OCI-LY3 (cell line): ENCODE measurements around the gene FAM228A.

ENCODE experiments used
- H2AFZ ChIP-seq: fragments of 200-600, 300-600 bp; shearing (Covaris generic); 2 replicates; pipeline ENCODE4 v1.6.0; 2014; ENCODE audit warnings: antibody characterized with exemption, low read depth, low read length
- H3K27ac ChIP-seq: fragments of 200-600, 300-600 bp; sonication (generic); 2 replicates; pipeline ENCODE4 v1.5.1; 2014; ENCODE audit warnings: mild to moderate bottlenecking, low read length, moderate library complexity, mixed read lengths
- H3K27me3 ChIP-seq: fragments of 200-600, 300-600 bp; sonication (generic); 2 replicates; pipeline ENCODE4 v1.6.1; 2014; ENCODE audit warnings: low read depth, low read length, mixed read lengths
- H3K36me3 ChIP-seq: fragments of 200-600, 300-600 bp; sonication (generic); replicated peaks from 2 replicates; pipeline ENCODE3; 2014; ENCODE audit warnings: low read depth, low read length, mixed read lengths
- H3K4me1 ChIP-seq: fragments of 300-600, 200-600 bp; sonication (generic); 2 replicates; pipeline ENCODE4 v1.6.1; 2014; ENCODE audit warnings: low read length, mixed read lengths
- H3K4me2 ChIP-seq: fragments of 200-600, 300-600 bp; sonication (generic); 2 replicates; pipeline ENCODE4 v1.6.1; 2014; ENCODE audit warnings: low read length, mixed read lengths
- H3K4me3 ChIP-seq: fragments of 300-600, 200-600 bp; sonication (generic); 2 replicates; pipeline ENCODE4 v1.5.1; 2014; ENCODE audit warnings: antibody characterized with exemption, mild to moderate bottlenecking, low read length, moderate library complexity
- H3K79me2 ChIP-seq: fragments of 300-600, 200-600 bp; shearing (Covaris generic); 2 replicates; pipeline ENCODE4 v1.6.1; 2014; ENCODE audit warnings: mild to moderate bottlenecking, low read length, mixed read lengths
- H3K9ac ChIP-seq: fragments of 300-600, 200-600 bp; shearing (Covaris generic); 2 replicates; pipeline ENCODE4 v1.6.0; 2014; ENCODE audit warnings: mild to moderate bottlenecking, low read length, moderate library complexity
- H3K9me3 ChIP-seq: fragments of 200-600, 300-600 bp; shearing (Covaris generic); 2 replicates; pipeline ENCODE4 v1.6.1; 2014; ENCODE audit warnings: low read length, mixed read lengths; ENCODE audit not compliant: insufficient read depth
- H4K20me1 ChIP-seq: fragments of 200-600, 300-600 bp; sonication (generic); 2 replicates; pipeline ENCODE4 v1.6.1; 2016; ENCODE audit warnings: low read length, mixed read lengths; ENCODE audit not compliant: insufficient read depth
- EZH2phosphoT487 ChIP-seq: fragments of 200-600 bp; shearing (Covaris generic); IDR thresholded peaks from 2 replicates; pipeline ENCODE4 v1.6.1; 2018; ENCODE audit warnings: antibody characterized with exemption, mixed run types, low read depth
- TF ChIP-seq, protein P1 (sequence below): fragments of 200-600, 300-600 bp; sonication (generic); IDR thresholded peaks from 2 replicates; pipeline ENCODE4 v1.5.1; 2014; ENCODE audit warnings: antibody characterized with exemption, low read length, low read depth

Gene FAM228A

DNA sequence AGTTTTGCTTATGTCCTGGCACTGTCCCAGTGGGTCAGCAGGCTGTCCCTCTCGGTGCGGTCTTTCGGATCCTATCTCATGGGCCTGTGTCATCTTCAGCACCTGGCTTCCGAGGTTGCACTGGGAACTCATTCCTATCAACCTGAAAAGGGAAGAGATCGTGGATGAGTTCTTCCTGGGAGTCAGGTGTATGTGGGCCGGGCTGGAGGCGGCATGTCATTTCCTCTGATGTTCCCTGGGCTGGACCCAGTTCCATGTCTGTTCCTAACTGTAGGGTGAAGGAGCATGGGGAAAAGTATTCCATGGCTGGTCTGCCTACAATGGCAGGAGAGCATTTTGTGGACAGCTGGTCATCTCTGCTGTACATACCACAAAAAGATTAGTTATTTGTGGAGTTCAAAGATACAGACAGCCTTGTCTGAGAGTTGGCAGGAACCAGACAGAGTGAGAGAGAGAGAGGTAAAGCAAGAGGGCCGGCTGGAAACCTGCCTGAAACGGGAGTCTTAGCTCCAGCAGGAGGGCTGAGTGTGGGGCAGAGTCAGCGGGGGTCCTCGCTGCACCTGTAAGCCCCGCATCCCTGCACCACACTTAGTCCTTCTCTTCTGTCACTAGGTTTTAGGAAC is 25.2 kb downstream of the FAM228A start:
- Histone ChIP-seq H3K36me3 (peaks cover 12% of the 10 kb centered on the region), H3K4me2 (no peak overlapping the region), H3K4me3 (no peak overlapping the region), H4K20me1 (no peaks in the 10 kb centered on the region), H3K9ac (no peak overlapping the region), H3K79me2 (no peaks in the 10 kb centered on the region), H3K27me3 (no peaks in the 10 kb centered on the region), H3K9me3 (no peaks in the 10 kb centered on the region), H3K27ac (no peak overlapping the region), H2AFZ (no peak overlapping the region), H3K4me1 (no peaks in the 10 kb centered on the region)
- no peak for TF ChIP-seq EZH2phosphoT487
- TF ChIP-seq, protein P1, sequence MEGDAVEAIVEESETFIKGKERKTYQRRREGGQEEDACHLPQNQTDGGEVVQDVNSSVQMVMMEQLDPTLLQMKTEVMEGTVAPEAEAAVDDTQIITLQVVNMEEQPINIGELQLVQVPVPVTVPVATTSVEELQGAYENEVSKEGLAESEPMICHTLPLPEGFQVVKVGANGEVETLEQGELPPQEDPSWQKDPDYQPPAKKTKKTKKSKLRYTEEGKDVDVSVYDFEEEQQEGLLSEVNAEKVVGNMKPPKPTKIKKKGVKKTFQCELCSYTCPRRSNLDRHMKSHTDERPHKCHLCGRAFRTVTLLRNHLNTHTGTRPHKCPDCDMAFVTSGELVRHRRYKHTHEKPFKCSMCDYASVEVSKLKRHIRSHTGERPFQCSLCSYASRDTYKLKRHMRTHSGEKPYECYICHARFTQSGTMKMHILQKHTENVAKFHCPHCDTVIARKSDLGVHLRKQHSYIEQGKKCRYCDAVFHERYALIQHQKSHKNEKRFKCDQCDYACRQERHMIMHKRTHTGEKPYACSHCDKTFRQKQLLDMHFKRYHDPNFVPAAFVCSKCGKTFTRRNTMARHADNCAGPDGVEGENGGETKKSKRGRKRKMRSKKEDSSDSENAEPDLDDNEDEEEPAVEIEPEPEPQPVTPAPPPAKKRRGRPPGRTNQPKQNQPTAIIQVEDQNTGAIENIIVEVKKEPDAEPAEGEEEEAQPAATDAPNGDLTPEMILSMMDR, result no peak

- Histone ChIP-seq H3K9me3 (no peaks in the 10 kb centered on the region), H2AFZ (no peak overlapping the region)
Measured at GRCh38 chr2:24200799-24201198, 25.9 kb downstream of the FAM228A start.

DNA sequence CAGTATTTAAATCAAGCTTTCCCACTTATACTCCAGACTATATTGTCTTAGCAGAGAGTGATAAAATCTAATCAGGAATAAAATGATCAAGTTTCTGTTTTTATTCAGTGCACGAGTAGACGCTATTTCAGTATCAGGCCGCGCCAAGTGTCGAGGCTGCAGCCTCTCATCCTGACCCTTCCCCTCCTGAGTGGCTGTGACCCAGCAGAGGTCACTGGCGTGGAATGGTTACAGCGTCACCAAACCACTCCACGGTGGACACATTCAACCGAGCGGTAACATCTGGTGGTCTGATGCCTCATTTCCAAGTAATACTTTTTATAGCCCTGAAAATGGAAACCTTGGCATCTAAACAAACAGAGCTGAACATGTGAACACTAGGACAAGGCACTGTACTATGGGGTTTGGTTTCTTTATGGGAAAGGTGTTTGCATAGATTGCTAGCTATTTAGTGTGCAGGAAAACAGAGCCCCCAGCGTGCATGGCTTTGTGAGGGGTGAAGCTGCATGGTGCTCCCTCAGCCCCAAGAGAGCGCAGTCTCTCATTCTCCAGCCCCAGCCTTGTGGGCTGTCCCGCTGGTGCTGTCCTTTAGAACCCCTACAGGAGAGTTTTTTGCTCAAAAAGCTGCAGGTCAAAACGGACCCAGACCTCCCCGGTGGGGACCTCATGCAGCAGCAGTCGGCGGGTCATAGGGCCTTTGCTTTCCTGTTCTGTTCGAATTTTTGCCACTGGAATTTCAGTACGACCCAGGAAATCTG is 28.4 kb downstream of the FAM228A start:
- H3K27ac ChIP-seq, result no peak overlapping the region
- H3K4me1 ChIP-seq, result no peaks in the 10 kb centered on the region
- H3K79me2 ChIP-seq, result no peaks in the 10 kb centered on the region
- H3K4me3 ChIP-seq, result no peak overlapping the region
- no peaks in the 10 kb centered on the region for H3K27me3 ChIP-seq
- no peaks in the 10 kb centered on the region for H3K9me3 ChIP-seq
- H3K36me3 ChIP-seq, result peaks cover 15% of the 10 kb centered on the region
- TF ChIP-seq, protein P1, result no peak
- TF ChIP-seq EZH2phosphoT487, result no peak
- no peak overlapping the region for H3K9ac ChIP-seq
- no peak overlapping the region for H2AFZ ChIP-seq
- H3K4me2 ChIP-seq, result no peak overlapping the region
- no peaks in the 10 kb centered on the region for H4K20me1 ChIP-seq

More at GRCh38 chr2:24200799-24201198, 25.9 kb downstream of the FAM228A start:
- no peak overlapping the region for H3K9ac ChIP-seq
- no peaks in the 10 kb centered on the region for H3K79me2 ChIP-seq
- no peak overlapping the region for H3K4me2 ChIP-seq
- no peaks in the 10 kb centered on the region for H4K20me1 ChIP-seq
- no peaks in the 10 kb centered on the region for H3K4me1 ChIP-seq
- no peak overlapping the region for H3K27ac ChIP-seq
- TF ChIP-seq, protein P1, result no peak
- no peak for TF ChIP-seq EZH2phosphoT487
- H3K4me3 ChIP-seq, result no peak overlapping the region
- peaks cover 15% of the 10 kb centered on the region for H3K36me3 ChIP-seq
- no peaks in the 10 kb centered on the region for H3K27me3 ChIP-seq

- Histone ChIP-seq H3K4me1 (no peaks in the 10 kb centered on the region), H4K20me1 (no peaks in the 10 kb centered on the region), H3K4me3 (no peak overlapping the region), H3K36me3 (peaks cover 15% of the 10 kb centered on the region), H3K4me2 (no peak overlapping the region), H3K27me3 (no peaks in the 10 kb centered on the region), H3K9me3 (no peaks in the 10 kb centered on the region), H3K27ac (no peak overlapping the region), H3K79me2 (no peaks in the 10 kb centered on the region), H3K9ac (no peak overlapping the region), H2AFZ (no peak overlapping the region)
- TF ChIP-seq, protein P1, result no peak
- TF ChIP-seq EZH2phosphoT487, result no peak
Measured at GRCh38 chr2:24203787-24204150, 28.9 kb downstream of the FAM228A start.
